Measurements from ENCODE around the gene ZNF593OS.

GRCh38 chr1:26164036-26164860 lies 7.4 kb downstream of the ZNF593OS start:
- TF ChIP-seq EZH2 (IDR thresholded peaks at IDR 0.05; ENCODE audit: borderline replicate concordance, low read length) (no peak), CTCF (IDR thresholded peaks at IDR 0.05; ENCODE audit: low read length) (peak; percentile 55)
